Breast epithelium (tissue), 4 donors: ENCODE data around the gene C1RL. TPM values are rescaled to one million over a fixed set of nuclear protein-coding genes. Genes with fewer than 3 reads are reported as not detected.
A peak's percentile ranks its signal among the peaks of the same experiment; 100 is the strongest.

Experiments
- DNase-seq, 2 donors: peaks; one replicate each; pipeline ENCODE4 v3.0.0-alpha.2; 2019; ENCODE audit warnings: low spot score in 2 of 2
- H3K27ac ChIP-seq, 2 donors: fragments of 200-600 bp; sonication (generic) in 1 of 2; one replicate each; pipeline ENCODE4 v1.5.1; 2016 to 2019; ENCODE audit warnings: mild to moderate bottlenecking in 1 of 2
- H3K27me3 ChIP-seq, 2 donors: fragments of 200-600 bp; sonication (generic) in 1 of 2; one replicate each; pipeline versions ENCODE4 v1.5.1 to v1.6.0; 2017 to 2019; ENCODE audit warnings: control low read depth in 1 of 2, mild to moderate bottlenecking in 1 of 2
- H3K36me3 ChIP-seq: fragments of 200-600 bp; one replicate; pipeline ENCODE4 v1.5.1; 2019
- H3K4me1 ChIP-seq, 2 donors: fragments of 200-600 bp; sonication (generic); one replicate each; pipeline ENCODE4 v1.5.1; 2016 to 2019; ENCODE audit warnings: control low read depth in 1 of 2
- H3K4me3 ChIP-seq, 3 donors: fragments of 200-600 bp; sonication (generic); 1 replicate in 2 of 3; 2 replicates in 1 of 3; pipeline ENCODE4 v1.5.1; 2016 to 2019; ENCODE audit warnings: mild to moderate bottlenecking in 3 of 3, moderate library complexity in 2 of 3
- H3K9me3 ChIP-seq, 2 donors: fragments of 200-600 bp; sonication (generic) in 1 of 2; one replicate each; pipeline ENCODE4 v1.5.1; 2016 to 2019; ENCODE audit warnings: control low read depth in 1 of 2
- POLR2A ChIP-seq: fragments of 450-650 bp; IDR thresholded peaks from one replicate; pipeline ENCODE4 v1.6.1; 2016; ENCODE audit warnings: antibody characterized with exemption, mild to moderate bottlenecking, moderate library complexity
- POLR2AphosphoS5 ChIP-seq, 3 donors: sonication (generic); formaldehyde crosslinking; IDR thresholded peaks; one replicate each; pipeline ENCODE4 v1.6.1; 2017; ENCODE audit warnings: antibody characterized with exemption in 3 of 3
- intact Hi-C: fragments of 100-400 bp; cut with DNase I; formaldehyde crosslinking; loops from one replicate; pipeline ENCODE4 v1.15.1; 2023; ENCODE audit warnings: low total_unique reads
- total RNA-seq, 3 donors: library from RNA; depleted of rRNA; stranded (reverse); fragments of >200 nt; gene quantifications; one replicate each; pipeline ENCODE4 v1.1.0, GENCODE V29; 2016
- TF ChIP-seq, protein P1 (sequence below), 3 donors: fragments of 450-650 bp; IDR thresholded peaks; one replicate each; pipeline ENCODE4 v1.5.1; 2016 to 2017; ENCODE audit warnings: antibody characterized with exemption in 3 of 3, mild to moderate bottlenecking in 3 of 3, moderate library complexity in 3 of 3

C1RL gene
- total RNA-seq, 3 donors from 2014 or later: 80.6 to 138 (median 124) TPM

DNA sequence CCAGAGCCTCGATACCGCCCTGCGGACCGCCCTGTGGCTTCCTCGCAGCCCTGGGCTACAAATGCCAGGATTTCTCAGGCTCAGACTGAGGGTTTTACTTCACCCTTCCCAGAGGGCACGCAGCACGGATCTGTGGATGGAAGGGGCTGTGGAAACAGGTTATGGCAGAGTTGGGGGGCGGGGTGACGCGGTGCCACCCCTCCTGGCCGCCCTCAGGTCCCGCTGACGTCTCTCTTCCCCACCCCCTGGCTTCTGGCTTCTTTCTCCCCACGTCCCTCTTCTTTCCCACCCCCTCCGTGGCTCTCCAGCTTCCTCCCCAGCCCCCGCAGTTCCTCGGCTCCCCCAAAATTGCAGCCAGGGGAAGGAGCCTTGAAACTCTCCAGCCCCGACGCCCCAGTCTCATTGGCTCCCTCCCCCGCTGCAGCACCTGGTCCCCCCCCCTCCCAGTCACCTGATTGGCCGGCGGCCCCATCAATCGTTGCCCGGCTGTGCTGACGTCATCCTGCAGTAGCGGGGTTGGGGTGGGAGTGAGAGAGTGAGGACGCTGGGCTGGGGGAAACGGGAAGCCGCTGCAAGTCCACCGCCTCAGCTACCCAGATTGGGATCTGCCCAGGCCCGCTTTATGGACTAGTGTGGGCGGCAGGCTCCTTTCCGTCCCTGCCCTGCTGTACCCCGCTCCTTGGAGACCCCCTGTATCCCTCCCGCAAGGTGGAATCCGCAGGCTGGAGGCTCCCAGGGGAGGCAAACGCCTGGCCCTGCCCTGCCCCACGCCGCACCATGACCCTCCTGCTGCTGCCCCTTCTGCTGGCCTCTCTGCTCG, 21.1 kb upstream of the C1RL start, which contains the start of gene CLSTN3:
CLSTN3 (plus strand) TSS at position 500 of the 820 bp plus-strand sequence; CDS start at position 778, 278 bp downstream.
- Histone ChIP-seq H3K36me3 (no peaks in the 10 kb centered on the region), H3K9me3 (no peaks in the 10 kb centered on the region), H3K4me1 (no peaks in the 10 kb centered on the region), H3K27me3 (no peaks in the 10 kb centered on the region), H3K4me3 (peak within 1 kb of the TSS; percentile 48 to 90 (median 76)), H3K27ac (peak within 1 kb of the TSS; percentile 85 to 93)
- no peak for TF ChIP-seq POLR2A
- TF ChIP-seq POLR2AphosphoS5 (IDR thresholded peaks at IDR 0.05): peak in 1 of 3 donors; percentile 46
- peak; percentile 82 for DNase-seq
- intact Hi-C loops: no loop called here

DNA sequence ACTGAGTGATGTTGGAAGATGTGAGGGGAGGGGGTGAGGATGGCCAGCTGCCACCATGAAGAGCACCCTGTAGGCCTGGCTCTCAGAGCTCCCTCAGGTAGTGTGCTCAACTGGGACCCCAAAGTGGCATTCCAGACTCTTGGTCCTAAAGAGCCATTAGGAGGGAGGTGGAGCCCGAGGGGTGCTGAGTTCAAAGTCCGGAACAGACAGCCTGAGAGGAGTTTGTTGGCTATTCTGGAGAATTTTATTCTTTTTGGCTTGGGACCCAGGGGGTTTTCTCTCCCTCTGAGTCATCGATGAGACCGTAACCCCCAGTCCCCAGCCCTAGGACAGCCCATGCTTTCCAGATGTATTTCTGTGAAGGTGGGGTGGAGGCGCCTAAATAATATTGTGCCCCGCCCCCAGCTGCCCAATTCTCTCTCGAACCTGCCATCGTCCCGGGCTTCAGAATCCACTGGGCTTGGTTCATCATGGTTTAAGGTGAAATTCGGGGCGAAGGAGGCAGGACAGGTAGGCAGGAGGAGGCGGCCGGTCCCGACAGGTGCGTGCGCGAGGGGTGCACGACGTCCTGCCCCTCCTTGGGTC, 20.4 kb upstream of the C1RL start:
- Histone ChIP-seq H3K4me1 (no peaks in the 10 kb centered on the region), H3K36me3 (no peaks in the 10 kb centered on the region), H3K27ac (peak overlapping the region; percentile 85 to 93), H3K9me3 (no peaks in the 10 kb centered on the region), H3K4me3 (peak overlapping the region; percentile 48 to 90 (median 76)), H3K27me3 (no peaks in the 10 kb centered on the region)
- intact Hi-C loops: no loop called here
- TF ChIP-seq, protein P1, sequence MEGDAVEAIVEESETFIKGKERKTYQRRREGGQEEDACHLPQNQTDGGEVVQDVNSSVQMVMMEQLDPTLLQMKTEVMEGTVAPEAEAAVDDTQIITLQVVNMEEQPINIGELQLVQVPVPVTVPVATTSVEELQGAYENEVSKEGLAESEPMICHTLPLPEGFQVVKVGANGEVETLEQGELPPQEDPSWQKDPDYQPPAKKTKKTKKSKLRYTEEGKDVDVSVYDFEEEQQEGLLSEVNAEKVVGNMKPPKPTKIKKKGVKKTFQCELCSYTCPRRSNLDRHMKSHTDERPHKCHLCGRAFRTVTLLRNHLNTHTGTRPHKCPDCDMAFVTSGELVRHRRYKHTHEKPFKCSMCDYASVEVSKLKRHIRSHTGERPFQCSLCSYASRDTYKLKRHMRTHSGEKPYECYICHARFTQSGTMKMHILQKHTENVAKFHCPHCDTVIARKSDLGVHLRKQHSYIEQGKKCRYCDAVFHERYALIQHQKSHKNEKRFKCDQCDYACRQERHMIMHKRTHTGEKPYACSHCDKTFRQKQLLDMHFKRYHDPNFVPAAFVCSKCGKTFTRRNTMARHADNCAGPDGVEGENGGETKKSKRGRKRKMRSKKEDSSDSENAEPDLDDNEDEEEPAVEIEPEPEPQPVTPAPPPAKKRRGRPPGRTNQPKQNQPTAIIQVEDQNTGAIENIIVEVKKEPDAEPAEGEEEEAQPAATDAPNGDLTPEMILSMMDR (IDR thresholded peaks at IDR 0.05): no peak
- TF ChIP-seq POLR2A (no peak), POLR2AphosphoS5 (IDR thresholded peaks at IDR 0.05) (no peak)
- DNase-seq: no peak

DNA sequence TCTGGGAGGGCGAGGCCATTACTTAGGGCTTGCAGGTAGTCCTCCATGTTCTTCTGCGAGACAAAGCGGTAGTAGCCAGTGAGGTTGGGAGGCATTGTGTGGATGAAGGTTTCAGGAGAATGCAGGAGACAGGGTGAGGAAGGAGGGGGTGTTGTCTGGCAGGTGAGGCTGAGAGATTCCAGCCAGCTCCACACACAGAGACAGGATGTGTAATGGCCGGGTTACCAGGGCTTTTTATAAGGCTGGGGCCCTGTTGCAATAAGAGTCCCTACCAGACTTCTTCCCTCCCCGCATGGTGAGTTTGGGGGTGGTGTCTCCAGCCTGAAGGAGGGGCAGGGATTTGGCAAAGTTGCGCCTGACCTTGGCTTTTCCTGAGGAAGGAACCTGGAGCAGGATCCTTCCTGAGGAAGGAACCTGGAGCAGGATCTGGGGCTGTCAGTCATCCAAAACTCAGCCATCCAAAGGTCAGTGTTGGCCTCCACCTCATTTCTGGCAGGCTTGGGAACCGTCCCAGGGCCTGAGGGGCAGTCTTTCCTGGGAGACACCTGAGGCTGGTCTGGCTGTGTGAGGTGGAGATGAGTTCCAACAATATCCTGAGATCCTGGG, 19.8 kb upstream of the C1RL start, which contains the start of gene RBP5:
RBP5 (minus strand) TSS at position 209 of the 606 bp plus-strand sequence; CDS start at position 95, 114 bp downstream.
- no peak for DNase-seq
- peak within 1 kb of the TSS; percentile 85 to 93 for H3K27ac ChIP-seq

DNA sequence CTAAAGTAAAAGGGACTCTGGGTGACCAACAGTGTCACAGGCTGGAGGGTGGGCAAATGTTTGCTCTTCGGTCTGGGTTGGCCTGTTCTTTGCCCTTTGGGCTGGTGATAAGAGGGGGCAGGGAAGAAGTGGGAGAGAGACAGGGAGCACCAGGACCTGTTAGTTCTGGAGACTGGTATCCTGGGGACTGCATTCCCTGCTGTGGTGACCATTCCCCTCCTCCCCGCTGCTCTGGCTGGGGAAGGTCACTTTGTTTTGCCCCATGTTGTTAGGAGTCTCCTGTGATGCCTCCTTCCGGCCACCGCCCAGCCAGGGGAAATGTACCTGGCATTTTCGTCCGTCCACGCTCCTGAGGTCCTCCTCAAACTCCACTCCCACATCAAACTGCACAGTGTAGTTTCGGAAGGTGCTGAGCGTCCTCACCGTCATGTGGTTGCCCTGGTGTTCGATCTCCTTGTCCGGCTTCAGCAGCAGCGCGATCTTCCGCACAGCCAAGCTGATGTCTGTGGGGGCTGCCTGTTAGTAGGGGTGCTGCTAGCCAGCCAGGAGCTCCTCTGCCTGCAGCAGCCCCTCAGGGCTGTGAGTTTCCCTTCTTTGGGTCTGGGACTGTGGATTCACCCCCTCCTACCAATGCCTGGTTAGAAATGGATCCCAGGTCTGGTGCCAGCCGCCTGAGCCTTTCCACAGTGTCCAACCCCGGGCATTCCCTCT, 19.1 kb upstream of the C1RL start:
- peak overlapping the region in 2 of 3 donors; percentile 25 to 90 for H3K4me3 ChIP-seq
- no peak for DNase-seq
- intact Hi-C loops: no loop called here
- TF ChIP-seq, protein P1 (IDR thresholded peaks at IDR 0.05): no peak
- TF ChIP-seq POLR2AphosphoS5 (IDR thresholded peaks at IDR 0.05) (no peak), POLR2A (no peak)
- H3K27me3 ChIP-seq: no peaks in the 10 kb centered on the region
- H3K36me3 ChIP-seq: no peaks in the 10 kb centered on the region
- no peaks in the 10 kb centered on the region for H3K4me1 ChIP-seq
- peak overlapping the region; percentile 13 to 93 for H3K27ac ChIP-seq
- H3K9me3 ChIP-seq: no peaks in the 10 kb centered on the region

More for the DNA sequence above, 19.8 kb upstream of the C1RL start, which contains the start of gene RBP5:
- H3K36me3 ChIP-seq: no peaks in the 10 kb centered on the region
- intact Hi-C loops: no loop called here
- H3K4me1 ChIP-seq: no peaks in the 10 kb centered on the region
- H3K9me3 ChIP-seq: no peaks in the 10 kb centered on the region
- no peaks in the 10 kb centered on the region for H3K27me3 ChIP-seq
- peak within 1 kb of the TSS; percentile 48 to 90 (median 76) for H3K4me3 ChIP-seq
- TF ChIP-seq, protein P1 (IDR thresholded peaks at IDR 0.05): no peak

DNA sequence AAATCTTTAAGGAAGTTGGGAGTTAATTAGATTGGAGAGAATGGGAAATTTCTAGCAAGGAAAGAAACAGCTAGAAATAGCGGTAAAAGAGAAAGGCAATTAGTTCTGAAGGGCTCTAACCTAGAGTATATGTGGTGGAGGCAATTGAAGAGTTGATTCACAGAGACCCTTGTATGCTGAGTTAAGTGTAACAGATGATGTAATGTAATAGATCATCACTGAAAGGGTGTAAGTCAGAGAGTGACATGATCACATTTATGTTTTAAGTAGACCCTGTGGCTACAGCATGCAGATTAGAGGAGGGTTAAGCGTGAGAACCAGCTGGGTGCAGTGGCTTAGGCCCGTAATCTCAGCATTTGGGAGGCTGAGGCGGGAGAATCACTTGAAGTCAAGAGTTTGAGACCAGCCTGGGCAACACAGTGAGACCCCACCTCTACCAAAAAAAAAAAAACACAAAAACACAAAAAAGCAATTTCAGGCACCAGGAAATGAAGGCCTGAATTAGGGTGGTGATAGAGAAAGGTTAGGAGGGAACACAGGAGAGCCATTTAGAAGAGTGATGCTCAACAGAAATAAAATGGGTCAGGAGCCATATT, 16.7 kb upstream of the C1RL start:
- TF ChIP-seq POLR2A (no peak), POLR2AphosphoS5 (IDR thresholded peaks at IDR 0.05) (no peak)
- TF ChIP-seq, protein P1 (IDR thresholded peaks at IDR 0.05): no peak
- Histone ChIP-seq H3K9me3 (no peaks in the 10 kb centered on the region), H3K36me3 (no peaks in the 10 kb centered on the region), H3K27me3 (no peaks in the 10 kb centered on the region), H3K4me3 (no peak overlapping the region), H3K27ac (no peak overlapping the region), H3K4me1 (no peaks in the 10 kb centered on the region)
- no peak for DNase-seq
- intact Hi-C loops: no loop called here
